GM19463 (cell line): ENCODE measurements around the gene DNAJC5G.
"Not testable (repeated sequence)": the region's sequence is repeated elsewhere in the genome, so short reads cannot be mapped to it uniquely, and the experiment has no call there.

Experiments
- ATAC-seq: cut with Tn5 transposase; IDR thresholded peaks from one replicate; pipeline ENCODE4 v1.9.1; 2021; ENCODE audit warnings: mild to moderate bottlenecking, moderate library complexity; ENCODE audit not compliant: unreplicated experiment

Gene DNAJC5G

DNA sequence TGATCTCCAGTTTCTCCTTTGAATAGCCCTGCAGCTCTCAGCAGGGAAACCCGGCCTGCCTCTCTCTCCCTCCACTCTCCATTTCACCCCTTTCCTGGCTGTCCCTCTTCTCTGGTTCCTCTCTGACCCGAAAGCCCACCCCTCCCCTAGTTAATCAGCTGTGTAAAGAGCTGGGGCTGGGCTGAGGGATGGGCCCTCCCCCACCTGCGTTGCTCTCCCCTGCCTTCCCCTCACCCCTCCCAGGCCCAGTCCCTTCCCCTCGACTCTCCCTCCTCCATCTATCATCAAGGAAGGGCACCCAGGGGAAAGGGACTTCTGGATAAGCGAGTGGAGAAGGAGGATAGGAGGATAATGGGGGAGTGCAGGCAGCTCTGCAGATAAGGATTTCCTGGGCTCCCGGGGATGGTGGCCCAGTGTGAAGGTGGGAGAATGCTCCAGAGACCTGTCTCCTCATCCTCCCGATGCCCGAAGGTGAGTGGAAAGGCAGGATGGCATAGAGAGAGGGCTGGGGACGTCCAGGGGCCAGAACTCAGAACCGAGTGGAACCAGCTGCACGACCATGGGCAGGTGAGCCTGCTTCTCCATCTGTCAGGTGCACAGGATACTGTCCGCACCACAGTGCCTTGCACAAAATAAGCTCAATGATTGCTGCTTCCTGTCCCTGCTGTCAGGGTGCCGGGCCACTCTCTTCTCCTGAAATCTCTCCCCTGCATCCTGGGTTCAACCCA lies 24.4 kb upstream of the DNAJC5G start:
- no peak for ATAC-seq

- no peak for ATAC-seq
Observed at GRCh38 chr2:27251766-27252165, 23.5 kb upstream of the DNAJC5G start.

DNA sequence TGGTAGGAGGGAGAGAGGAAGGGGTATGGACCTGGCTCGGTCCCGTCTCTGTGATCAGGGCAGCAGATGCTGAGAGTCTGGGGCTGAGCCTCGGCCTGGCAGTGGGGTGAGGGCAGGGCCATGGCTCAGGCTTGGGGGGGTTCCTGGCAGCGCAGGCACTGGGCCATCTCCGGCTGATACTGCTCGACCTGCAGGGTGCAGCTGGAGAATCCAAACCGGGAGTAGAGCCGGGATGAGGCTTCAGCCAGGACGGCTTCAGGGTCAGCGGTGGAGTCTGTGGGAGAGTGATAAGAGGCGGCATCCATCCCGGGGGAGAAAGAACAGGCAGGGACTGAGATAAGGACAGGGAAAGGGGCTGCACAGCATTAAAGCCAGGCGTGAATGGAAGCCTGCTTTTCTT lies 20.0 kb upstream of the DNAJC5G start:
- no peak for ATAC-seq

DNA sequence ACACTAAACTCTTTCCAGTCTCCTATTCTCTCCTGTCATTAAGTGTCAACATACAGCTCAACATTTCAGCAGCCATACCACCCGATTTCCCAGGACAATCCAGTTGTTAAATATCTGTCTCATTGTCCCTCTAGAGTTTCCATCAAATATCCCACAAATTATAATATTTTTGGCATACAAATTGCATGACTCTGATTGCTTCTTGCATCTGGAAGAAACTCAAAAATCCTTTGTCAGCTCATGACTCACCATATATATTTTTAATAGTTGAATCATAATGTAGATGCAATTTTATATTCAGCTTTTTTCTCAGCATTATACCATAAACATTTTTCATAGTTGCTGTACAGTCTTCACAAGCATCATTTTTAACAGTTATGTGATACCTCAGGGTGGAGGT lies 19.6 kb upstream of the DNAJC5G start:
- no peak for ATAC-seq

DNA sequence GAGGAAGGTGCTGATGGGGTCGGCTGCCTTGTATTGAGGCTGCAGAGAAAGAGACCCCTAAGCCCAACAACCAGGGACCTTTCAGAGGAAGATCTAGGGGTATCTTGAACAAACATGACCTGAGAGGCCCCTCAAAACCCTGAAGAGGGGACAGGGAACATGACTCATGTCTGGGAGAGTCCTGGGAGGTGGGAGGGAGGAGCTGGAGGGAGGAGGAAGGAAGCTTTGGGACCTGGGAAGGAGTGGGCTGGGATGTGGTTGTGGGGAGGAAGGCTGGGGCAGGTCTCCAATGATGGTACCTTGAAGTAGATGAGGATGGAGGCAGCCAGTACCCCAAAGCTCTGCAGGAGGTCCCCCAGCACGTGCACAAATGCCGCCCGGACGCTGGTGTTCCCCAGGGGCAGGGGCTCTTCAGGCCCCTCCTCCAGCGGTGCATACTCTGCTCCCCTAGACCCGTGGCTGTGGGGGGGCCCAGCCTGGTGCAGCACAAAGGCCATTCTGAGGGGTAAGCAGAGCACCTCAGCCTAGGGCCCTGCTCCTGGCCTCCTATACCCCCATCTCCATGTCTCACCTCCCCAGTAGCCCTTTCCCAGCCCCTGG lies 18.3 kb upstream of the DNAJC5G start:
- no peak for ATAC-seq

- ATAC-seq, result no peak
Observed at GRCh38 chr2:27258051-27258450, 17.2 kb upstream of the DNAJC5G start.

GRCh38 chr2:27261241-27261925 lies 13.8 kb upstream of the DNAJC5G start:
- no peak for ATAC-seq

DNA sequence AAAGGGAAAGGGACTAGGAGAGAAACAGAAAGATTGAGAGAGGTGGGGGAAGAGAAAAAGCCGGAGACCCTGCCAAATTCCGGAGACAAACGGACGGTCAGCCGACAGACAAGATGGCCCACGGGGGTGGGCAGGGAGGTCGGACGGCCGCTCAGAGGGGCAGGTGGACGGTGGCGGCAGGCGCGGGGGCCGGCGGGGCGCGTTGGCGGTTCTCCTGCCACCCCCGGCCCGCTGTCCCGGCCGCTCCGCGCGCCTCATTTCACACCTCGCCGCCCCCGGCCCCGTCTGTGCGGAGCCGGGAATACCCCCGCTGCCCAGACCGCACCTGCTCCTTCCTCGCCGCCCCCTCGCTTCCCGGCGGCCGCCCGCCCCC lies 13.3 kb upstream of the DNAJC5G start:
- no peak for ATAC-seq

DNA sequence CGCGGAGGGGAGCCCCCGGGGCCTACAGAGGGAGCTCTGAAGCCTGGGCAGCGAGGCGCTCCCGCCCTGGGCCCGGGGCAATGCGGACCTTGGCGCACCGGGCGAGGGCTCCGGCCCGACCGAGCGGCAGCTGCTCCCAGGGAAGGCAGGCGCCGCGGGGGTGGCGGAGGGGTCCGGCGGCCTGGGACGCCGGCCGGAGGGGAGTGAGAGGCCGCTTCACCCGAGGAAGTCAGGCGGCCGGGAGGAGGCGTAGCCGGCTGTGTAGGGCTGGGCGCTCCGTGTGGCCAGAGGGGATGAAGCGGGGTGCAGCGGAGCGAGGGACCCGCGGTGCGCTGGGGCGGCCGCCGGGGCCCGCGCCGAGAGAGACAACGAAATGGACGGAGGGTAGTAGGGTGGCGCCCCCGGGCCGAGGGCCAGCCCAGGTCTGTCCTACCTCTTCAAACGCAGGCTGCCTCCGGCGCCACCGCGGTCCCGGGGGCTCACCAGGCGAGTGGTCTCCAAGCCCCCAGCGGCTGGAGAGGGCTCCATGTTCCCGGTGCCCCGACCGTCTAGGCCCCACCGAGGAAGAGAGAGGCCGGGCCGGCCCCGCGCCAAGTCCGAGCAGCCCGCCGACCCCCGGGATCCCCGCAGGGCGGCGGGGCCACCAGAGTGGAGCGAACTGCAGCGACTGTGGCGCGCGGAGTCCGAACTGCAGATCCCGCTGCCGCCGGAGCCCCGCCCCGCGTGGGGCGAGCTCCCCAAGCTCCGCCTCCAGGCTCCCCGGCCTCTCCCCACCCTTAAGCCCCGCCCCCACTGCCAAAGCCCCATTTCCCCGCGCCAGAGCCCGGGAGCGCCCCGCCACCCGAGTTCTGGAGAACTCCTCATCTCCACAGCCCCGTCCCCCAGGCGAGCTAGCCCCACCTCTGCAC lies 12.6 kb upstream of the DNAJC5G start, which contains the start of gene SLC30A3:
SLC30A3 (minus strand) TSS at position 669 of the 908 bp plus-strand sequence; CDS start at position 528, 141 bp downstream.
- peak; percentile 50 for ATAC-seq

DNA sequence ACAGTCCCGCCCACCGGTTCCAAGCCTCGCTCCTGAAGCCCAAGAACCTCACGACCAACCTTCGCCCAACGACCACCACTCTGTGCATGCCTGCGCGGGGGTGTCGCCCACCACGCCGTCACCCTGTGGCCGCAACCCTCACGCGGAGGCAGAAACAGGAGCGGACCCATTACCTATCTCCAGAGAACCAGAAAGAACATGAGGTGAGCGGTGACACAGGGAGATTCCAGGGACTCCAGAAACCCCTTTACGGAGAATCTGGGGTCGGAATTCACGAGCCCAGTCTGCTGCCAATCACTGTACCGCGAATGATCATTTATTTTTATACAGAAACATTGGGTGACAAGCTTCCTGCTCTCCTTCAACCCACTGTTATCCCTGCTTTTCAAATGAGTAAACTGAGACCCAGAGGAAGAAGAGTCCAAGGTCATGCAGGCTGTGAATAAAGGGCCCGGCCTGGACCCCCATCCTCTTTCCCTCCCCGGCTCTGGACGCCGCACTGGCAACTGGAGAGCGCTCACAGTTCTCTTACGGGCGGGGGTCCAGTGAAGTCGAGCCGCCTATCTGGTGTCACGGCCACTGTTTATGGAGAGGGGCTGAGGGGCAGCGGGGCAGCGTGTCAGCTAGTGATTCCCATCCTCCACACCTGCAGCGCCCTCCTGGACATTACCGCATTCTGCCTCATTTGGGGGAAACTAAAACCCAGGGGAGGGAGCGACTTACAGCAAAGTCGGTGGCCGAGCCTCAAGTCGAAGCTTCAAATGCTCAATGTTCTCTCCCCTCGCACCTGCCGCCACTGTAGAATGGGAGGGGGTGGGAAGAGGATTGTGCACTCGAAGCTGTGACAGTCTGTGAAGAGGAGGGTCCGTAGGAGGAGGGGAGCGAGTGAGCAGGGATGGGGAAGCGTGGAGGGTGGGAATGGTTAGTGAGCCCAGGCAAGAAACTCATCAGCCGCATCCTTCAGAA lies 11.7 kb upstream of the DNAJC5G start:
- no peak for ATAC-seq

- no peak for ATAC-seq
Observed at GRCh38 chr2:27264253-27264752, 10.9 kb upstream of the DNAJC5G start.

- peak; percentile 64 for ATAC-seq
Observed at GRCh38 chr2:27264753-27265535, 10.3 kb upstream of the DNAJC5G start.

- ATAC-seq, result no peak
Observed at GRCh38 chr2:27265536-27265870, 9.7 kb upstream of the DNAJC5G start.

- ATAC-seq, result not testable (repeated sequence)
Observed at GRCh38 chr2:27268296-27268695, 6.9 kb upstream of the DNAJC5G start.

- ATAC-seq, result no peak
Observed at GRCh38 chr2:27270131-27270530, 5.1 kb upstream of the DNAJC5G start.

DNA sequence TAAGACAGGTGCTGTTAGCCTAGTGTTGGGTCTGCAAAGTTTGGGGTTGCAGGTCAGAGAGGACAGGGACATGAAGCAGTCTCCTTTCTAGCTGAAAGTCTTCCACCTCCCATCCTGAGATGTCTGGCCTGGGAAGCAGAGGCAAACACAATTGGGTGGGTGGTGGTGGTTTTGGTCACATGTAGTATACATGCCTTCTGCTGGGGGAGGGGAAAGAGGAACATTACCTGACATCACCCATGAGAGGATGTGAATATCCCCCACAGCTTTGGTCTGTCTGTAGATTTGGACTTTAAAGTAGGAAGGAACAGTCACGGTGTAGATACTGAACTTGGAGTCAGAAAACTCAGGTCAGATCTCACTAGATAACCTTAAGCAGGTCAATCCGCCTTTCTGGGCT lies 4.6 kb upstream of the DNAJC5G start:
- no peak for ATAC-seq

DNA sequence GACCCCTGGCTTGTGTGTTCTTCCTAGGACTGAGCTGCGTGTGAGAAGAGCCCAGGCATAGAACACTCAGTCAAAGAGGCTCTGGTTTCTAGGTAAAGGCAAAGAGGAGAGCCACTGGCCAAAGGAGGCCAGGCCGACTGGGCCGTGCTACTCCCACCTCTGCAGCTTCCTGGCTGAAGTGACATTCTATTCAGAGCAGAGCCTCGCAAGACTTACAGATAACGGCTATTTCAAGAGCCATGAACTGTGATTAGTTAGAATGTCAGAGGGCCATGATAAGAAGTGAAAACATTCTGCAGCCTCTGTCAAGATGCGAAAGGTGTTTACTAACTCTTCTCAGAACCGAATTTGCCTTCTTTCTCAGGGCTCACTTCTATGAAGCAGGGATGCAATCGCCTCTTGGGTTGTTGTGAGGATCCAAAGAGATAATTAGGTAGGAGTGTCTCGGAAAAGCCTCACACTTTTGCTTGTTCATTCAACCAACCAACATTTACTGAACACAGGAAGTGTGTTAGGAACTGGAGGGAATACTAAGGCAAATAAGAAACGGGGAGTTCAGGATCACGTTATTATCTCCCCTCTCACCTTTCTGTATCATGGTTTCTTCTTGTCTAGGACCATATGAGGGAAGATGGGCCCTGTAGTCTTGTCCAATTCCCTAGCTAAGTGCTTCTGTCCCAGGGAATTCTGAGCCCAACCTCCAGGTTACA lies 3.4 kb upstream of the DNAJC5G start:
- ATAC-seq, result no peak
